Measurements from ENCODE around the gene HOXC6. TPM values are rescaled to one million over a fixed set of nuclear protein-coding genes. Genes with fewer than 3 reads are reported as not detected.
"Not testable (repeated sequence)": the region's sequence is repeated elsewhere in the genome, so short reads cannot be mapped to it uniquely, and the experiment has no call there.

HOXC6 gene
- total RNA-seq, 2 experiments from 2014 or later = not detected

- H3K4me3 Mint-ChIP-seq = no peak overlapping the region
- H3K27ac Mint-ChIP-seq = no peak overlapping the region
- H3K9me3 Mint-ChIP-seq (ENCODE audit: insufficient read depth) = no peaks in the 10 kb centered on the region
- POLR2A ChIA-PET = no interaction called here
- no peak for DNase-seq
- peaks cover 84% of the 10 kb centered on the region for H3K27me3 Mint-ChIP-seq (ENCODE audit: low read depth)
- CTCF ChIA-PET = interaction anchor here (0.8 to 1.5 kb wide), 4 partner anchors 16 to 154 kb away, joined by 3 to 5 read pairs (median 4); partner anchors contain the start of gene HOXC5
- H3K36me3 Mint-ChIP-seq (ENCODE audit: low read depth) = no peaks in the 10 kb centered on the region
- H3K4me1 Mint-ChIP-seq (ENCODE audit: low read depth) = no peaks in the 10 kb centered on the region
- ATAC-seq = no peak
Measured at GRCh38 chr12:54059668-54060067, 31.4 kb downstream of the HOXC6 start.

- POLR2A ChIA-PET = no interaction called here
Measured at GRCh38 chr12:54060174-54060974, 32.1 kb downstream of the HOXC6 start.

GRCh38 chr12:54060975-54061778 lies 32.9 kb downstream of the HOXC6 start:
- POLR2A ChIA-PET = no interaction called here
- DNase-seq (no peak), ATAC-seq (no peak)
- H3K36me3 Mint-ChIP-seq (ENCODE audit: low read depth) = no peaks in the 10 kb centered on the region
- no peak overlapping the region for H3K27ac Mint-ChIP-seq
- peaks cover 78% of the 10 kb centered on the region for H3K27me3 Mint-ChIP-seq (ENCODE audit: low read depth)
- H3K4me3 Mint-ChIP-seq = no peak overlapping the region
- no peaks in the 10 kb centered on the region for H3K9me3 Mint-ChIP-seq (ENCODE audit: insufficient read depth)
- no peaks in the 10 kb centered on the region for H3K4me1 Mint-ChIP-seq (ENCODE audit: low read depth)
- CTCF ChIA-PET = interaction anchor here (0.6 to 0.7 kb wide), 2 partner anchors 9 to 21 kb away, joined by 3 read pairs; no protein-coding TSS in a partner anchor

More at GRCh38 chr12:54060174-54060974, 32.1 kb downstream of the HOXC6 start:
- Mint-ChIP-seq H3K4me3 (no peak overlapping the region), H3K9me3 (ENCODE audit: insufficient read depth) (no peaks in the 10 kb centered on the region), H3K36me3 (ENCODE audit: low read depth) (no peaks in the 10 kb centered on the region), H3K27ac (no peak overlapping the region), H3K27me3 (ENCODE audit: low read depth) (peaks cover 80% of the 10 kb centered on the region), H3K4me1 (ENCODE audit: low read depth) (no peaks in the 10 kb centered on the region)
- DNase-seq = no peak
- no peak for ATAC-seq
- CTCF ChIA-PET = interaction anchor here (0.7 to 1.5 kb wide), 2 partner anchors 22 to 28 kb away, joined by 3 to 5 read pairs; partner anchors contain the start of gene HOXC5

- Mint-ChIP-seq H3K9me3 (ENCODE audit: insufficient read depth) (no peaks in the 10 kb centered on the region), H3K36me3 (ENCODE audit: low read depth) (no peaks in the 10 kb centered on the region), H3K27ac (no peak overlapping the region), H3K4me1 (ENCODE audit: low read depth) (no peaks in the 10 kb centered on the region), H3K4me3 (no peak overlapping the region), H3K27me3 (ENCODE audit: low read depth) (peaks cover 66% of the 10 kb centered on the region)
- ChIA-PET POLR2A (no interaction called here), CTCF (interaction anchor here (1.5 kb wide), 1 partner anchor 142 kb away, joined by 4 read pairs; no protein-coding TSS in a partner anchor)
- no peak for DNase-seq
- no peak for ATAC-seq
Measured at GRCh38 chr12:54065677-54066076, 37.4 kb downstream of the HOXC6 start.

GRCh38 chr12:54066408-54066807 lies 38.2 kb downstream of the HOXC6 start:
- Mint-ChIP-seq H3K27me3 (ENCODE audit: low read depth) (peaks cover 66% of the 10 kb centered on the region), H3K4me3 (no peak overlapping the region), H3K36me3 (ENCODE audit: low read depth) (no peaks in the 10 kb centered on the region), H3K27ac (no peak overlapping the region), H3K4me1 (ENCODE audit: low read depth) (no peaks in the 10 kb centered on the region), H3K9me3 (ENCODE audit: insufficient read depth) (no peaks in the 10 kb centered on the region)
- ChIA-PET POLR2A (no interaction called here), CTCF (interaction anchor here (1.5 kb wide), 1 partner anchor 142 kb away, joined by 4 read pairs; no protein-coding TSS in a partner anchor)
- DNase-seq (no peak), ATAC-seq (no peak)

- peaks cover 53% of the 10 kb centered on the region for H3K27me3 Mint-ChIP-seq (ENCODE audit: low read depth)
- H3K9me3 Mint-ChIP-seq (ENCODE audit: insufficient read depth) = no peaks in the 10 kb centered on the region
- POLR2A ChIA-PET = interaction anchor here (1.2 kb wide), 1 partner anchor 27 kb away, joined by 3 read pairs; no protein-coding TSS in a partner anchor
Measured at GRCh38 chr12:54068418-54069070, 40.3 kb downstream of the HOXC6 start.

GRCh38 chr12:54071942-54072341 lies 43.7 kb downstream of the HOXC6 start:
- ChIA-PET POLR2A (no interaction called here), CTCF (interaction anchor here (2.2 kb wide), 1 partner anchor 39 kb away, joined by 7 read pairs; the partner anchor contains the start of gene HOXC5)

More at GRCh38 chr12:54068418-54069070, 40.3 kb downstream of the HOXC6 start:
- no peak overlapping the region for H3K27ac Mint-ChIP-seq
- ATAC-seq = no peak
- no peaks in the 10 kb centered on the region for H3K36me3 Mint-ChIP-seq (ENCODE audit: low read depth)
- no peak overlapping the region for H3K4me3 Mint-ChIP-seq
- no peaks in the 10 kb centered on the region for H3K4me1 Mint-ChIP-seq (ENCODE audit: low read depth)
- no peak for DNase-seq
- CTCF ChIA-PET = no interaction called here

GRCh38 chr12:54074308-54074707 lies 46.1 kb downstream of the HOXC6 start:
- H3K27ac Mint-ChIP-seq = no peak overlapping the region
- ATAC-seq = no peak
- CTCF ChIA-PET = no interaction called here

More at GRCh38 chr12:54071942-54072341, 43.7 kb downstream of the HOXC6 start:
- H3K9me3 Mint-ChIP-seq (ENCODE audit: insufficient read depth) = no peaks in the 10 kb centered on the region
- no peak for DNase-seq
- H3K27me3 Mint-ChIP-seq (ENCODE audit: low read depth) = peaks cover 34% of the 10 kb centered on the region
- no peak for ATAC-seq
- no peaks in the 10 kb centered on the region for H3K36me3 Mint-ChIP-seq (ENCODE audit: low read depth)
- H3K4me1 Mint-ChIP-seq (ENCODE audit: low read depth) = no peaks in the 10 kb centered on the region
- no peak overlapping the region for H3K27ac Mint-ChIP-seq
- H3K4me3 Mint-ChIP-seq = no peak overlapping the region

GRCh38 chr12:54075409-54075808 lies 47.2 kb downstream of the HOXC6 start:
- ChIA-PET POLR2A (no interaction called here), CTCF (interaction anchor here (0.6 to 1.2 kb wide), 3 partner anchors 16 to 115 kb away, joined by 3 read pairs; no protein-coding TSS in a partner anchor)
- H3K27ac Mint-ChIP-seq = no peak overlapping the region
- ATAC-seq (no peak), DNase-seq (no peak)
- H3K27me3 Mint-ChIP-seq (ENCODE audit: low read depth) = peaks cover 16% of the 10 kb centered on the region
- peaks cover 2% of the 10 kb centered on the region for H3K4me1 Mint-ChIP-seq (ENCODE audit: low read depth)
- no peak overlapping the region for H3K4me3 Mint-ChIP-seq
- no peaks in the 10 kb centered on the region for H3K36me3 Mint-ChIP-seq (ENCODE audit: low read depth)
- no peaks in the 10 kb centered on the region for H3K9me3 Mint-ChIP-seq (ENCODE audit: insufficient read depth)

More at GRCh38 chr12:54074308-54074707, 46.1 kb downstream of the HOXC6 start:
- Mint-ChIP-seq H3K4me1 (ENCODE audit: low read depth) (no peaks in the 10 kb centered on the region), H3K27me3 (ENCODE audit: low read depth) (peaks cover 22% of the 10 kb centered on the region), H3K36me3 (ENCODE audit: low read depth) (no peaks in the 10 kb centered on the region), H3K9me3 (ENCODE audit: insufficient read depth) (no peaks in the 10 kb centered on the region), H3K4me3 (no peak overlapping the region)
- no peak for DNase-seq
- POLR2A ChIA-PET = no interaction called here

GRCh38 chr12:54075974-54076373 lies 47.7 kb downstream of the HOXC6 start:
- POLR2A ChIA-PET = no interaction called here
- Mint-ChIP-seq H3K9me3 (ENCODE audit: insufficient read depth) (no peaks in the 10 kb centered on the region), H3K4me1 (ENCODE audit: low read depth) (peaks cover 7% of the 10 kb centered on the region), H3K27ac (no peak overlapping the region), H3K36me3 (ENCODE audit: low read depth) (no peaks in the 10 kb centered on the region), H3K27me3 (ENCODE audit: low read depth) (peaks cover 13% of the 10 kb centered on the region), H3K4me3 (no peak overlapping the region)
- ATAC-seq (no peak), DNase-seq (no peak)
- CTCF ChIA-PET = interaction anchor here (0.6 to 1.2 kb wide), 2 partner anchors 17 to 44 kb away, joined by 3 read pairs; no protein-coding TSS in a partner anchor

- DNase-seq; H3K36me3 Mint-ChIP-seq (ENCODE audit: low read depth); H3K9me3 Mint-ChIP-seq (ENCODE audit: insufficient read depth); H3K4me3 Mint-ChIP-seq; CTCF ChIA-PET; POLR2A ChIA-PET; H3K27me3 Mint-ChIP-seq (ENCODE audit: low read depth); H3K27ac Mint-ChIP-seq; ATAC-seq: not testable (repeated sequence)
- H3K4me1 Mint-ChIP-seq (ENCODE audit: low read depth) = peaks cover 20% of the 10 kb centered on the region
Measured at GRCh38 chr12:54077843-54078242, 49.6 kb downstream of the HOXC6 start.

Measured in activated CD8-positive, alpha-beta T cell treated with anti-CD3 and anti-CD28 coated beads, Interleukin-2, amount 10 ng/mL, durations not matched to agents 7 days and 5 days (primary cell).